Measurements from ENCODE around the gene CEP68.

DNA sequence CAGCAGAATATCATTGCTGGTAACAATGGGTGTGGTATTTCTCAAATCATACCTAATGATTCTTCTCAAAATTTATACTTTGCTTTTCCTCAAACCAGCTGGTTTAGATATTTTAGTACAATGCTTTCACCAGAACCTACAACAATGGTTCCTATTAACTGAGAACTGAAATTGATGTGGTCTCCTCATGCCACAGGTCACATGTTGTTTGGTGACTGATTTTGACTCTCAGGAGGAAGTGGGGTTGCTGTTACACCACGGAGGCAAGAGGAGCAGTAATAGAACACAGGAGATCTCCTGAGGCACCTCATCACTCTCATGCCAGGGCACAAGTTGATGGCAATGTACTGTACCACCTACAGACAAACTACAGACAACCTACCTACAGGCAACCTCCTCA, 3.0 kb upstream of the CEP68 start:
- TF ChIP-seq POLR2A (IDR thresholded peaks at IDR 0.05): no peak
- TF ChIP-seq, protein P1, sequence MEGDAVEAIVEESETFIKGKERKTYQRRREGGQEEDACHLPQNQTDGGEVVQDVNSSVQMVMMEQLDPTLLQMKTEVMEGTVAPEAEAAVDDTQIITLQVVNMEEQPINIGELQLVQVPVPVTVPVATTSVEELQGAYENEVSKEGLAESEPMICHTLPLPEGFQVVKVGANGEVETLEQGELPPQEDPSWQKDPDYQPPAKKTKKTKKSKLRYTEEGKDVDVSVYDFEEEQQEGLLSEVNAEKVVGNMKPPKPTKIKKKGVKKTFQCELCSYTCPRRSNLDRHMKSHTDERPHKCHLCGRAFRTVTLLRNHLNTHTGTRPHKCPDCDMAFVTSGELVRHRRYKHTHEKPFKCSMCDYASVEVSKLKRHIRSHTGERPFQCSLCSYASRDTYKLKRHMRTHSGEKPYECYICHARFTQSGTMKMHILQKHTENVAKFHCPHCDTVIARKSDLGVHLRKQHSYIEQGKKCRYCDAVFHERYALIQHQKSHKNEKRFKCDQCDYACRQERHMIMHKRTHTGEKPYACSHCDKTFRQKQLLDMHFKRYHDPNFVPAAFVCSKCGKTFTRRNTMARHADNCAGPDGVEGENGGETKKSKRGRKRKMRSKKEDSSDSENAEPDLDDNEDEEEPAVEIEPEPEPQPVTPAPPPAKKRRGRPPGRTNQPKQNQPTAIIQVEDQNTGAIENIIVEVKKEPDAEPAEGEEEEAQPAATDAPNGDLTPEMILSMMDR (IDR thresholded peaks at IDR 0.05): no peak
